ENCODE measurements around the gene LRRC28.

DNA sequence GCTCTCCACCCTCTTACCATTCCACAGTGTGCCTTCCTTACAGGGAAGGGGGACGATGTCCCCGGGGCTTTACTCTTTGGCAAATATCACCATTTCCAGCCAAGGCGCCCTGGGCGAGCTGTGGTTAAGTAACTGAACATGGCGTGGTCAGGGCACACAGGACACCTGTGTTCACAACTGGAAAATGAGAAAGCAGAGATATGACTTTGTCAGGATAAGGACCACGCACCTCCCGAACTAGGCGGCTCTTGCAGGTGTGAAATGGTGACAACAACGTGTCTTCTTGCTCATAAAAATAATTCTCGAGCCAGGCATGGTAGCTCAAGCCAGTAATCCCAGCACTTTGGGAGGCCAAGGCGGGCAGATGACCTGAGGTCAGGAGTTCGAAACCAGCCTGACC lies 154.8 kb downstream of the LRRC28 start:
- TF ChIP-seq, protein P1, sequence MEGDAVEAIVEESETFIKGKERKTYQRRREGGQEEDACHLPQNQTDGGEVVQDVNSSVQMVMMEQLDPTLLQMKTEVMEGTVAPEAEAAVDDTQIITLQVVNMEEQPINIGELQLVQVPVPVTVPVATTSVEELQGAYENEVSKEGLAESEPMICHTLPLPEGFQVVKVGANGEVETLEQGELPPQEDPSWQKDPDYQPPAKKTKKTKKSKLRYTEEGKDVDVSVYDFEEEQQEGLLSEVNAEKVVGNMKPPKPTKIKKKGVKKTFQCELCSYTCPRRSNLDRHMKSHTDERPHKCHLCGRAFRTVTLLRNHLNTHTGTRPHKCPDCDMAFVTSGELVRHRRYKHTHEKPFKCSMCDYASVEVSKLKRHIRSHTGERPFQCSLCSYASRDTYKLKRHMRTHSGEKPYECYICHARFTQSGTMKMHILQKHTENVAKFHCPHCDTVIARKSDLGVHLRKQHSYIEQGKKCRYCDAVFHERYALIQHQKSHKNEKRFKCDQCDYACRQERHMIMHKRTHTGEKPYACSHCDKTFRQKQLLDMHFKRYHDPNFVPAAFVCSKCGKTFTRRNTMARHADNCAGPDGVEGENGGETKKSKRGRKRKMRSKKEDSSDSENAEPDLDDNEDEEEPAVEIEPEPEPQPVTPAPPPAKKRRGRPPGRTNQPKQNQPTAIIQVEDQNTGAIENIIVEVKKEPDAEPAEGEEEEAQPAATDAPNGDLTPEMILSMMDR (conservative IDR thresholded peaks at IDR 0.05; ENCODE audit: low read depth, low read length), result no peak
- no peak for TF ChIP-seq POLR2A (IDR thresholded peaks at IDR 0.05; ENCODE audit: low read depth, low read length)
- TF ChIP-seq, protein P2, sequence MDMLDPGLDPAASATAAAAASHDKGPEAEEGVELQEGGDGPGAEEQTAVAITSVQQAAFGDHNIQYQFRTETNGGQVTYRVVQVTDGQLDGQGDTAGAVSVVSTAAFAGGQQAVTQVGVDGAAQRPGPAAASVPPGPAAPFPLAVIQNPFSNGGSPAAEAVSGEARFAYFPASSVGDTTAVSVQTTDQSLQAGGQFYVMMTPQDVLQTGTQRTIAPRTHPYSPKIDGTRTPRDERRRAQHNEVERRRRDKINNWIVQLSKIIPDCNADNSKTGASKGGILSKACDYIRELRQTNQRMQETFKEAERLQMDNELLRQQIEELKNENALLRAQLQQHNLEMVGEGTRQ (IDR thresholded peaks at IDR 0.05; ENCODE audit: low read depth, low read length), result no peak
- TF ChIP-seq MAFK (IDR thresholded peaks at IDR 0.05; ENCODE audit: low read depth, low read length), result no peak
